ENCODE results near the gene REV3L.

- no peak for TF ChIP-seq REST (IDR thresholded peaks at IDR 0.05)
- TF ChIP-seq RFX5 (IDR thresholded peaks at IDR 0.05): no peak
- TF ChIP-seq POLR2A (IDR thresholded peaks at IDR 0.05; ENCODE audit: low read length): no peak
- no peak for TF ChIP-seq HMGXB4 (CRISPR knock-in tag; IDR thresholded peaks at IDR 0.05; ENCODE audit: borderline replicate concordance)
- no peak for TF ChIP-seq RAD21 (conservative IDR thresholded peaks at IDR 0.05 in 1 of 2, IDR thresholded peaks at IDR 0.05 in 1 of 2)
- TF ChIP-seq CHD2 (IDR thresholded peaks at IDR 0.05; ENCODE audit: low read length, partially characterized antibody): no peak
- TF ChIP-seq MYC (IDR thresholded peaks at IDR 0.05; ENCODE audit: borderline replicate concordance, low read length): no peak
- no peak for TF ChIP-seq CTCF (IDR thresholded peaks at IDR 0.05)
These were observed 19.1 kb upstream of the REV3L start for GRCh38 chr6:111502154-111502553.

All from A549 (cell line).